ENCODE measurements around the gene DLG2. TPM values are rescaled to one million over a fixed set of nuclear protein-coding genes. Genes with fewer than 3 reads are reported as not detected.

DLG2 gene
- total RNA-seq, 2 experiments from 2014 or later, result 6.9 to 8.2 TPM

DNA sequence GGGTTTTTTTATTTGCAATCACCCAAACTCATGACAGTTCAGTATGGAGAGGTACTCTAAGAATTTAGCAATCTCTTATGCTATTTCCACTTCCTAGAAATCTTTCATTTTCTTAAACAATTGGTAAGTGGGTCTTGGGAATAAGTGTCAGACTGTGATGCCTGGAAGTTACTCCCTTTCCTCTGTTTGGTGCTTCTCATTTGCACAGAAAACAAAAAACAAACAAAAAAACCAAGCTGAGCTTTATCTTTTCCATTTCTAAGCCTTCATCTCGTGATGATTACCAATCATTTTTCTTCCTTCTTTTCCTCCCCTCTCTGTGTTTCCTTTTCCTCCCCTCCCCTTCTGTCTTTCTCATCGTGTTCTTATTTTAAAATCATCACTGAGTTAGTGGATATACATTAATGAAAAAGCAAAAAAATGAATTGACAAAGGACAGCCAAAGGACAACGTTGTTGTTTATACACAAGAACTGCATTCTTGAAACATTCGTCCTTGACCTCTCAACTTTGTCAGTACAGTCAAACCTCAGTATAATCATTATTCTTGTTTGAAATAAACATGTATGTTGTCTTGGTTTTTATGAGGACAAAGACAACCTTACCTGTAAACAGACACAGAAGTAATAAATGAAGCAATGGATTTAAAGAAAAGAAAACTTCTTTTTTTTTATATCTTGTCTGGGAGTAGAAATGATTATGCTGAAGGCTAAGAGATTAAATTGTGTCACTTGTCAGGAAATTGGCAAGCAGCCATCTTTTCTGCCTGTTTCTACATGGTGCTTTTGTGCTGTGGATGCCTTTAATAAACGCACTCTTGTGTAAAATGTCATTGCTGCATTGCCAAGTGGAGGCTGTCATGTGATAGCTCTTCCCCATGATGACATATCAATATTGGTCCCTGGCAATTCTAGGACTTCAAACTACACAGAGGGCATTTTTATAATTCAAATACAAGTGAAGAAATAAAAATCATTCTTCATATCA lies 1537.8 kb downstream of the DLG2 start:
- no TSS peak for BruUV-seq (replicated peaks)
- no peak for DNase-seq (ENCODE audit: low spot score)
- intact Hi-C loops (cut with micrococcal nuclease; ENCODE audit: unreplicated experiment), result no loop called here
- no peak overlapping the region for H3K27ac ChIP-seq (ENCODE audit: low read depth, low read length, poor library complexity, severe bottlenecking)
- H4K20me1 ChIP-seq (ENCODE audit: insufficient read depth, low read length), result no peaks in the 10 kb centered on the region
- no peak overlapping the region for H3K4me2 ChIP-seq (ENCODE audit: low read length)
- no peaks in the 10 kb centered on the region for H3K79me2 ChIP-seq (ENCODE audit: insufficient read depth, low read depth, low read length)
- no peak for TF ChIP-seq EZH2phosphoT487 (IDR thresholded peaks at IDR 0.05; ENCODE audit: borderline replicate concordance, low read depth, low read length)
- TF ChIP-seq, protein P1, sequence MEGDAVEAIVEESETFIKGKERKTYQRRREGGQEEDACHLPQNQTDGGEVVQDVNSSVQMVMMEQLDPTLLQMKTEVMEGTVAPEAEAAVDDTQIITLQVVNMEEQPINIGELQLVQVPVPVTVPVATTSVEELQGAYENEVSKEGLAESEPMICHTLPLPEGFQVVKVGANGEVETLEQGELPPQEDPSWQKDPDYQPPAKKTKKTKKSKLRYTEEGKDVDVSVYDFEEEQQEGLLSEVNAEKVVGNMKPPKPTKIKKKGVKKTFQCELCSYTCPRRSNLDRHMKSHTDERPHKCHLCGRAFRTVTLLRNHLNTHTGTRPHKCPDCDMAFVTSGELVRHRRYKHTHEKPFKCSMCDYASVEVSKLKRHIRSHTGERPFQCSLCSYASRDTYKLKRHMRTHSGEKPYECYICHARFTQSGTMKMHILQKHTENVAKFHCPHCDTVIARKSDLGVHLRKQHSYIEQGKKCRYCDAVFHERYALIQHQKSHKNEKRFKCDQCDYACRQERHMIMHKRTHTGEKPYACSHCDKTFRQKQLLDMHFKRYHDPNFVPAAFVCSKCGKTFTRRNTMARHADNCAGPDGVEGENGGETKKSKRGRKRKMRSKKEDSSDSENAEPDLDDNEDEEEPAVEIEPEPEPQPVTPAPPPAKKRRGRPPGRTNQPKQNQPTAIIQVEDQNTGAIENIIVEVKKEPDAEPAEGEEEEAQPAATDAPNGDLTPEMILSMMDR (conservative IDR thresholded peaks at IDR 0.05; ENCODE audit: low read length), result no peak
- no peak overlapping the region for H2AFZ ChIP-seq (ENCODE audit: low read length)
- H3K4me3 ChIP-seq (ENCODE audit: low read depth, low read length, poor library complexity, severe bottlenecking), result no peak overlapping the region
- no peaks in the 10 kb centered on the region for H3K9me2 ChIP-seq (ENCODE audit: insufficient read depth, low read length)
- H3K9me3 ChIP-seq (ENCODE audit: low read length), result no peaks in the 10 kb centered on the region
- CTCF ChIA-PET (ENCODE audit: unreplicated experiment), result no interaction called here
- POLR2A ChIA-PET, result interaction anchor here (0.7 kb wide), 2 partner anchors 15 to 111 kb away, joined by 3 to 4 read pairs; no protein-coding TSS in a partner anchor
- no peaks in the 10 kb centered on the region for H3K4me1 ChIP-seq (ENCODE audit: insufficient read depth, low read length, poor library complexity, severe bottlenecking)
- H3K36me3 ChIP-seq (ENCODE audit: insufficient read depth, low read length), result no peaks in the 10 kb centered on the region

DNA sequence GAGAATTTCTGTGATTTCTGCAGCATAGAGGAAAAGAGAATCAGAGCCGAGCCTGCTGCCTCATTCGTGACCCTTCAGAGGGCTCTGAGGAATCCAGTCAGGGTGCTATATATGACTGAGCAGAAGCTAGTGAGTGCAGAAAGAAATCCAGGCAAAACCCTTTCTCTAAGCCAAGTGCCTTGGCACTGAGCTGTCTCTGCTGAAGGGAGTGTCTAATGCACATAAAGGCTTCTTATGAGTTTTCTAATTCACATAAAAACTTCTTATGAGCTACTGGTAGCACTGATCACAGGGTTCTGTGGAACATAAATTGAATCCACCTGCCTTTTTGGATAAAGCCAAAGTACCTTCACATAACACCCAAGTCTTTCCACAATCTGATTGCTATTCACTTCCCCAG lies 1555.3 kb downstream of the DLG2 start:
- Histone ChIP-seq H3K4me3 (ENCODE audit: low read depth, low read length, poor library complexity, severe bottlenecking) (no peak overlapping the region), H3K4me2 (ENCODE audit: low read length) (no peak overlapping the region), H3K9me2 (ENCODE audit: insufficient read depth, low read length) (no peaks in the 10 kb centered on the region), H3K4me1 (ENCODE audit: insufficient read depth, low read length, poor library complexity, severe bottlenecking) (no peaks in the 10 kb centered on the region), H3K27ac (ENCODE audit: low read depth, low read length, poor library complexity, severe bottlenecking) (no peak overlapping the region), H3K9me3 (ENCODE audit: low read length) (no peaks in the 10 kb centered on the region), H3K79me2 (ENCODE audit: insufficient read depth, low read depth, low read length) (no peaks in the 10 kb centered on the region), H2AFZ (ENCODE audit: low read length) (no peak overlapping the region), H3K36me3 (ENCODE audit: insufficient read depth, low read length) (no peaks in the 10 kb centered on the region), H4K20me1 (ENCODE audit: insufficient read depth, low read length) (no peaks in the 10 kb centered on the region)
- ChIA-PET CTCF (ENCODE audit: unreplicated experiment) (no interaction called here), POLR2A (no interaction called here)
- BruUV-seq (replicated peaks), result no TSS peak
- DNase-seq (ENCODE audit: low spot score), result no peak
- TF ChIP-seq EZH2phosphoT487 (IDR thresholded peaks at IDR 0.05; ENCODE audit: borderline replicate concordance, low read depth, low read length), result no peak
- TF ChIP-seq, protein P1 (conservative IDR thresholded peaks at IDR 0.05; ENCODE audit: low read length), result no peak
- intact Hi-C loops (cut with micrococcal nuclease; ENCODE audit: unreplicated experiment), result no loop called here

DNA sequence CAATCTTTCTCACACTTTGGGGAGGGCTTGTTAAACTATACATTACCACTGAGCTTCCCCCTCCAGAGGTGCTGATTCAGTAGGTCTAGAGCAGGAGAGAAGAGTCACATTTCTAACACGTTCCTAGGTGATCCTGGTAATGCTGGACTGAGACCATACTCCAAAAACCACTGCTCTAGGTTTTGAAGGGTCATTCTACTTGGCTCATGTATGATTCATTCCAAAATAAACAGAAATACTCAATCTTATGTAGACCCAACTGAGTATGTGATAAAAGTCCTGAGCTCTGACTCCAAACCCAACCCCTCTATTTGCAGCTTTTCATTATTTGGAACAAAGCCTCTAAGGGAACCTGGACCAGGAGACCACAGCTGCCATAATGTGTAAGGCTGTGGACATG lies 1558.1 kb downstream of the DLG2 start:
- no peak overlapping the region for H3K27ac ChIP-seq (ENCODE audit: low read depth, low read length, poor library complexity, severe bottlenecking)
- H3K36me3 ChIP-seq (ENCODE audit: insufficient read depth, low read length), result no peaks in the 10 kb centered on the region
- no peaks in the 10 kb centered on the region for H3K4me1 ChIP-seq (ENCODE audit: insufficient read depth, low read length, poor library complexity, severe bottlenecking)
- H4K20me1 ChIP-seq (ENCODE audit: insufficient read depth, low read length), result no peaks in the 10 kb centered on the region
- TF ChIP-seq EZH2phosphoT487 (IDR thresholded peaks at IDR 0.05; ENCODE audit: borderline replicate concordance, low read depth, low read length), result no peak
- TF ChIP-seq, protein P1 (conservative IDR thresholded peaks at IDR 0.05; ENCODE audit: low read length), result no peak
- H3K9me3 ChIP-seq (ENCODE audit: low read length), result no peaks in the 10 kb centered on the region
- DNase-seq (ENCODE audit: low spot score), result no peak
- no peak overlapping the region for H2AFZ ChIP-seq (ENCODE audit: low read length)
- ChIA-PET POLR2A (interaction anchor here (0.5 kb wide), 1 partner anchor 16 kb away, joined by 3 read pairs; no protein-coding TSS in a partner anchor), CTCF (ENCODE audit: unreplicated experiment) (no interaction called here)
- intact Hi-C loops (cut with micrococcal nuclease; ENCODE audit: unreplicated experiment), result no loop called here
- H3K9me2 ChIP-seq (ENCODE audit: insufficient read depth, low read length), result no peaks in the 10 kb centered on the region
- H3K79me2 ChIP-seq (ENCODE audit: insufficient read depth, low read depth, low read length), result no peaks in the 10 kb centered on the region
- BruUV-seq (replicated peaks), result no TSS peak
- no peak overlapping the region for H3K4me2 ChIP-seq (ENCODE audit: low read length)
- no peak overlapping the region for H3K4me3 ChIP-seq (ENCODE audit: low read depth, low read length, poor library complexity, severe bottlenecking)
